GM12878 (cell line): ENCODE results near the gene SNAPIN. TPM values are rescaled to one million over a fixed set of nuclear protein-coding genes. Genes with fewer than 3 reads are reported as not detected.

Experiments used
- ATAC-seq: fragments of 200-7000 bp; cut with Tn5 transposase; 3 replicates; pipeline ENCODE4 v1.9.1; 2020; ENCODE audit warnings: mild to moderate bottlenecking, moderate library complexity
- BruUV-seq: library from RNA; stranded (reverse); fragments of 400-500 nt; replicated peaks from 2 replicates; lab custom pipeline; 2021; lab: Mats Ljungman, UMichigan
- CTCF ChIA-PET: fragments of 300-600 bp; sonication (Branson Sonifier 250); formaldehyde crosslinking; extraction: SDS; loops from one replicate; lab custom pipeline; 2021; ENCODE audit warnings: inconsistent platforms; lab: Yijun Ruan, JAX
- POLR2A ChIA-PET: fragments of 350-600 bp; formaldehyde crosslinking; extraction: SDS; loops from one replicate; lab custom pipeline; 2021; ENCODE audit warnings: inconsistent platforms; lab: Charles Lee
- RAD21 ChIA-PET: fragments of 300-600 bp; sonication (Branson Sonifier 250); formaldehyde crosslinking; loops from one replicate; lab custom pipeline; 2023; ENCODE audit warnings: antibody characterized with exemption; ENCODE audit not compliant: unreplicated experiment; lab: Charles Lee
- SMC1A ChIA-PET: fragments of 300-600 bp; sonication (Branson Sonifier 250); formaldehyde crosslinking; loops from one replicate; lab custom pipeline; 2023; ENCODE audit not compliant: unreplicated experiment, uncharacterized antibody; lab: Charles Lee
- DNase-seq: peaks from one replicate; pipeline ENCODE4 v3.0.0-alpha.2; 2011; ENCODE audit warnings: low read depth, low spot score
- FAIRE-seq: peaks from 3 replicates; lab custom pipeline; 2011; peaks lifted over from hg19 to GRCh38; lab: Jason Lieb, UNC
- H2AFZ ChIP-seq: 2 replicates; pipeline ENCODE4 v1.6.0; 2011; ENCODE audit warnings: low read depth, low read length, control low read depth; ENCODE audit not compliant: control insufficient read depth
- H3K27ac ChIP-seq: 2 replicates; pipeline ENCODE4 v1.5.1; 2011; ENCODE audit warnings: control low read depth; ENCODE audit not compliant: control insufficient read depth, insufficient read depth
- H3K27me3 ChIP-seq, 2 experiments: replicated peaks in 1 of 2; 2 replicates each; pipeline versions ENCODE4 v1.6.0 to v1.6.1; 2011; ENCODE audit warnings: low read length in 1 of 2; ENCODE audit not compliant: control insufficient read depth in 2 of 2, insufficient read depth in 2 of 2
- H3K36me3 ChIP-seq, 2 experiments: 2 replicates each; pipeline ENCODE4 v1.5.1; 2011; ENCODE audit warnings: low read length in 1 of 2; ENCODE audit not compliant: control insufficient read depth in 2 of 2, insufficient read depth in 2 of 2
- H3K4me1 ChIP-seq: 2 replicates; pipeline ENCODE4 v1.6.1; 2011; ENCODE audit warnings: mild to moderate bottlenecking, low read length, moderate library complexity, mixed read lengths; ENCODE audit not compliant: control insufficient read depth, insufficient read depth
- H3K4me2 ChIP-seq: 2 replicates; pipeline ENCODE4 v1.6.0; 2011; ENCODE audit warnings: control low read depth; ENCODE audit not compliant: control insufficient read depth, insufficient read depth
- H3K4me3 ChIP-seq: fragments of 200-600 bp; sonication (generic); 2 replicates; pipeline ENCODE4 v1.5.1; 2016
- H3K79me2 ChIP-seq: 2 replicates; pipeline ENCODE4 v1.6.0; 2011; ENCODE audit warnings: low read length; ENCODE audit not compliant: control insufficient read depth, insufficient read depth
- H3K9ac ChIP-seq: 2 replicates; pipeline ENCODE4 v1.8.0; 2011; ENCODE audit warnings: low read length, control low read depth, mixed read lengths; ENCODE audit not compliant: control insufficient read depth, insufficient read depth
- H3K9me3 ChIP-seq: replicated peaks from 3 replicates; pipeline ENCODE4 v1.5.1; 2011; ENCODE audit warnings: mild to moderate bottlenecking, low read length; ENCODE audit not compliant: control insufficient read depth, insufficient read depth
- H4K20me1 ChIP-seq: 2 replicates; pipeline ENCODE4 v1.6.0; 2011; ENCODE audit not compliant: control insufficient read depth, insufficient read depth
- CHD4 ChIP-seq: fragments of 200-600 bp; sonication (generic); IDR thresholded peaks from 2 replicates; pipeline ENCODE4 v1.6.1; 2016; ENCODE audit warnings: mild to moderate bottlenecking
- DPF2 ChIP-seq: fragments of 450-650 bp; IDR thresholded peaks from 2 replicates; pipeline ENCODE4 v1.6.1; 2017; ENCODE audit warnings: mild to moderate bottlenecking
- EED ChIP-seq: sonication (generic); IDR thresholded peaks from 2 replicates; pipeline ENCODE4 v1.6.1; 2016; ENCODE audit warnings: antibody characterized with exemption, low read depth
- HCFC1 ChIP-seq: fragments of 150-350 bp; IDR thresholded peaks from 2 replicates; pipeline ENCODE4 v1.6.1; 2014; ENCODE audit warnings: low read length
- HDAC6 ChIP-seq: fragments of 200-600 bp; sonication (generic); IDR thresholded peaks from one replicate; pipeline ENCODE4 v1.8.0; 2017; ENCODE audit warnings: antibody characterized with exemption; ENCODE audit not compliant: unreplicated experiment
- NFYB ChIP-seq: IDR thresholded peaks from 2 replicates; pipeline ENCODE4 v1.6.1; 2011; ENCODE audit warnings: low read depth, mild to moderate bottlenecking, low read length, improper control_type of control experiment, moderate library complexity; ENCODE audit not compliant: insufficient read depth
- NR2C1 ChIP-seq: fragments of 450-650 bp; IDR thresholded peaks from 2 replicates; pipeline ENCODE4 v1.6.1; 2017; ENCODE audit warnings: antibody characterized with exemption, mild to moderate bottlenecking, moderate library complexity
- RAD21 ChIP-seq: IDR thresholded peaks from 2 replicates; pipeline ENCODE4 v1.6.1; 2011; ENCODE audit warnings: mild to moderate bottlenecking, low read depth, low read length, moderate library complexity; ENCODE audit not compliant: insufficient read depth
- RUNX3 ChIP-seq: IDR thresholded peaks from 2 replicates; pipeline ENCODE4 v1.6.1; 2012; ENCODE audit warnings: low read length, inconsistent platforms
- SIN3A ChIP-seq: IDR thresholded peaks from 2 replicates; pipeline ENCODE4 v1.6.1; 2012; ENCODE audit warnings: low read depth, low read length, improper control_type of control experiment
- SMC3 ChIP-seq: IDR thresholded peaks from 2 replicates; pipeline ENCODE4 v1.6.1; 2011; ENCODE audit warnings: low read length, improper control_type of control experiment, borderline replicate concordance
- SUZ12 ChIP-seq: fragments of 200-600 bp; sonication (generic); IDR thresholded peaks from one replicate; pipeline ENCODE4 v1.6.1; 2018; ENCODE audit warnings: antibody characterized with exemption, mild to moderate bottlenecking; ENCODE audit not compliant: unreplicated experiment
- TAF1 ChIP-seq: IDR thresholded peaks from 2 replicates; pipeline ENCODE4 v1.6.1; 2011; ENCODE audit warnings: mild to moderate bottlenecking, low read depth, low read length, borderline replicate concordance
- TCF12 ChIP-seq: IDR thresholded peaks from 2 replicates; pipeline ENCODE4 v1.6.1; 2011; ENCODE audit warnings: low read depth, mild to moderate bottlenecking, low read length
- TCF7 ChIP-seq: IDR thresholded peaks from 2 replicates; pipeline ENCODE4 v1.6.1; 2014; ENCODE audit warnings: antibody characterized with exemption, borderline replicate concordance
- YBX1 ChIP-seq: fragments of 450-650 bp; IDR thresholded peaks from 2 replicates; pipeline ENCODE4 v1.6.1; 2016; ENCODE audit warnings: antibody characterized with exemption
- ZBED1 ChIP-seq: IDR thresholded peaks from 2 replicates; pipeline ENCODE4 v1.6.1; 2016; ENCODE audit warnings: borderline replicate concordance
- ZNF24 ChIP-seq: fragments of 450-650 bp; IDR thresholded peaks from 2 replicates; pipeline ENCODE4 v1.6.1; 2017; ENCODE audit warnings: antibody characterized with exemption, mild to moderate bottlenecking
- ZSCAN29 ChIP-seq: fragments of 450-650 bp; IDR thresholded peaks from 2 replicates; pipeline ENCODE4 v1.6.1; 2017; ENCODE audit warnings: mild to moderate bottlenecking, moderate library complexity
- WGBS: methylation state at CpG from one replicate; pipeline ENCODE4 v1.1.6; 2016; ENCODE audit warnings: low lambda C conversion rate; ENCODE audit not compliant: insufficient replicate concordance, insufficient coverage; ENCODE audit errors: missing lambda C conversion rate; 5-methylcytosine and 5-hydroxymethylcytosine counted together
- in situ Hi-C: fragments of 300-500 bp; cut with MboI; formaldehyde crosslinking; loops from 9 replicates; pipeline ENCODE4 v1.14.3; 2018; ENCODE audit warnings: mixed read lengths
- intact Hi-C: fragments of 100-400 bp; cut with micrococcal nuclease; formaldehyde crosslinking; loops from one replicate; pipeline ENCODE4 v1.14.2; 2022; ENCODE audit not compliant: unreplicated experiment
- polyA plus RNA-seq, 11 experiments: library from polyadenylated mRNA; depleted of rRNA in 4 of 11; unstranded in 6 of 11; stranded (reverse) in 5 of 11; fragments of >200 nt; fragmentation: Nextera tagmentation in 4 of 11; fragmentation: Illumina TruSeq in 1 of 11; extraction: Ambion mirVana in 4 of 11; extraction: Trizol in 1 of 11; gene quantifications; 1 replicate in 1 of 11; 2 replicates in 10 of 11; pipeline versions ENCODE4 v1.2.1 to v1.2.3, GENCODE V29; 2011 to 2016; ENCODE audit warnings: inconsistent platforms in 2 of 11, missing spikeins in 2 of 11, low read depth in 1 of 11
- total RNA-seq, 4 experiments: library from RNA; depleted of rRNA in 3 of 4; stranded (reverse); fragments of >200 nt in 3 of 4; fragmentation: Illumina TruSeq in 1 of 4; extraction: Trizol in 1 of 4; gene quantifications; 2 replicates each; pipeline versions ENCODE4 v1.2.1 to v1.2.3, GENCODE V29; 2013 to 2021
- TF ChIP-seq, protein P1 (sequence below), 3 experiments: IDR thresholded peaks in 2 of 3; conservative IDR thresholded peaks in 1 of 3; 2 replicates each; pipeline ENCODE4 v1.5.1; 2011; ENCODE audit warnings: low read depth in 3 of 3, low read length in 3 of 3, mild to moderate bottlenecking in 3 of 3, control low read depth in 2 of 3, moderate library complexity in 2 of 3, inconsistent platforms in 1 of 3, mixed read lengths in 1 of 3; ENCODE audit not compliant: control insufficient read depth in 2 of 3, insufficient read depth in 1 of 3; ENCODE audit errors: extremely low read depth in 1 of 3
- TF ChIP-seq, protein P2 (sequence below): fragments of 450-650 bp; IDR thresholded peaks from 2 replicates; pipeline ENCODE4 v1.6.1; 2018; ENCODE audit warnings: mild to moderate bottlenecking, low read depth, moderate library complexity; ENCODE audit not compliant: partially characterized antibody

SNAPIN gene
- total and polyA plus RNA-seq, 10 of the 15 experiments (the other 5 are each of a cell fraction or from before 2014, with no cell fraction given): 12.4 to 78.1 (median 38.6) TPM

DNA sequence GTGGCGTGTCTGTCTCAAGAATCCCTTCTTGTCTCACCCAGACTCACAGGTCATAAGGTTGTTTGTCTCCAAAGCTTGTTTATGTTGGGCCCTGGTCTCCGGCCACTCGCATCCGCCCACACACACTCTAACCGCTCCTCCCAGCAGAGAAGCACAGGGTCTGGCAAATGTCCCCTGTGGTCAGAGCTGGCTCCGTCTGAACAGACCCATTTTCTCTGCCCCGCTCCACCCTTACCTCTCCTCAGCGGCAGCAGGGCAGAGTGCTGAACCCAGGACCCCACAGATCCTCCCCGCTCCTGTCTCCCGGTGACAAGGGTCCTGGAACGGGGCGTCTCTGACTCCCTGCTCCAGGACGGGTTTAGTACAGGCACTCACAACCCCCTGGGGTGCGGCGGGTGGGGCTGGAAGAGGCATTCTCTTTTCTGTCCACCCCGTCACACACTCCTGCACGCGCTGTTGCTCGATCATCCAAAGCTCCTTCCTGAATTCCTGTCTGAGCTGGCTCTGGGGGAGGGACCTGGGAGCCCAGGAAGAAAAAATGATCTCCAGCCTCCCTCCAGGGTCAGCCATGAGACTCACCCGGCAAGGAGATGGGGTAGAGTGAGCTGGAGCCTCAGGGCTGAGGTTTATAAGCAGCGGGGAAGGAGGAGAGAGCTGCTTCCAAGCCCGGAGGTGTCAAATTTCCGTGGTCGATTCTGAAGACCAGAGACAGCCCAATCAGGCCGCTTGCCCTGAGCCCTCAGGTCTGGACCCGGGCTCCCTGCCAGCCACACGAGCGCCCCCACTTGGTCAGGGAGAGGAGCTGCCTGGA lies 31.4 kb upstream of the SNAPIN start, which contains the start of gene S100A13:
Gene S100A13 (minus strand): TSS at position 602 of the 811 bp plus-strand sequence. CDS start 1,033 bp downstream, outside the sequence.
- FAIRE-seq: no peak
- ATAC-seq: peak; percentile 80
- Histone ChIP-seq H3K9ac (peak within 1 kb of the TSS; percentile 22; the same call in 1 of the 2 replicates), H3K27me3 (no peaks in the 10 kb centered on the region), H3K4me1 (peaks cover 14% of the 10 kb centered on the region), H2AFZ (peak within 1 kb of the TSS; percentile 49), H4K20me1 (no peaks in the 10 kb centered on the region), H3K9me3 (no peaks in the 10 kb centered on the region), H3K79me2 (no peaks in the 10 kb centered on the region), H3K36me3 (no peaks in the 10 kb centered on the region), H3K27ac (no peak within 1 kb of the TSS), H3K4me3 (no peak within 1 kb of the TSS), H3K4me2 (peak within 1 kb of the TSS; percentile 67)
- RAD21 ChIA-PET: interaction anchor here (1.1 to 3.7 kb wide), 9 partner anchors 9 to 95 kb away, joined by 3 to 25 read pairs (median 6); partner anchors contain the start of gene S100A14
- in situ Hi-C loops (no loop called here), intact Hi-C loops (no loop called here)
- SMC1A ChIA-PET: interaction anchor here (1.0 to 4.9 kb wide), 10 partner anchors 11 to 95 kb away, joined by 3 to 31 read pairs (median 5); partner anchors contain the start of genes ILF2 and S100A14
- CTCF ChIA-PET: interaction anchor here (0.7 to 5.2 kb wide), 26 partner anchors 11 to 423 kb away, joined by 3 to 66 read pairs (median 4); partner anchors contain the start of genes PGLYRP4, RAB13, S100A14 and S100A16
- 21% methylated on average over 28 of the region's 28 CpGs for WGBS
- BruUV-seq: no TSS peak
- DNase-seq: no peak
- POLR2A ChIA-PET: interaction anchor here (1.3 kb wide), 1 partner anchor 28 kb away, joined by 4 read pairs; no protein-coding TSS in a partner anchor
- TF ChIP-seq RUNX3 (peak; percentile 37; the same call in 1 of the 2 replicates), ZNF24 (no peak), SIN3A (no peak), HDAC6 (no peak), NR2C1 (no peak), ZSCAN29 (no peak), TCF7 (no peak), TCF12 (no peak; the same call in 1 of the 2 replicates), EED (peak; percentile 26; the same call in 1 of the 2 replicates), HCFC1 (no peak), CHD4 (no peak), SUZ12 (no peak), DPF2 (no peak), ZBED1 (no peak), SMC3 (peak; percentile 13; the same call in 1 of the 2 replicates), RAD21 (peak; percentile 41; the same call in 1 of the 2 replicates), NFYB (no peak), YBX1 (no peak), TAF1 (no peak)
- TF ChIP-seq, protein P1, sequence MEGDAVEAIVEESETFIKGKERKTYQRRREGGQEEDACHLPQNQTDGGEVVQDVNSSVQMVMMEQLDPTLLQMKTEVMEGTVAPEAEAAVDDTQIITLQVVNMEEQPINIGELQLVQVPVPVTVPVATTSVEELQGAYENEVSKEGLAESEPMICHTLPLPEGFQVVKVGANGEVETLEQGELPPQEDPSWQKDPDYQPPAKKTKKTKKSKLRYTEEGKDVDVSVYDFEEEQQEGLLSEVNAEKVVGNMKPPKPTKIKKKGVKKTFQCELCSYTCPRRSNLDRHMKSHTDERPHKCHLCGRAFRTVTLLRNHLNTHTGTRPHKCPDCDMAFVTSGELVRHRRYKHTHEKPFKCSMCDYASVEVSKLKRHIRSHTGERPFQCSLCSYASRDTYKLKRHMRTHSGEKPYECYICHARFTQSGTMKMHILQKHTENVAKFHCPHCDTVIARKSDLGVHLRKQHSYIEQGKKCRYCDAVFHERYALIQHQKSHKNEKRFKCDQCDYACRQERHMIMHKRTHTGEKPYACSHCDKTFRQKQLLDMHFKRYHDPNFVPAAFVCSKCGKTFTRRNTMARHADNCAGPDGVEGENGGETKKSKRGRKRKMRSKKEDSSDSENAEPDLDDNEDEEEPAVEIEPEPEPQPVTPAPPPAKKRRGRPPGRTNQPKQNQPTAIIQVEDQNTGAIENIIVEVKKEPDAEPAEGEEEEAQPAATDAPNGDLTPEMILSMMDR (IDR thresholded peaks at IDR 0.05 in 2 of 3, conservative IDR thresholded peaks at IDR 0.05 in 1 of 3; ENCODE audit: control insufficient read depth in 2 of 3, extremely low read depth in 1 of 3, insufficient read depth in 1 of 3, low read depth in 3 of 3, low read length in 3 of 3): peak in 2 of 3 experiments; percentile 49 to 66
- TF ChIP-seq, protein P2, sequence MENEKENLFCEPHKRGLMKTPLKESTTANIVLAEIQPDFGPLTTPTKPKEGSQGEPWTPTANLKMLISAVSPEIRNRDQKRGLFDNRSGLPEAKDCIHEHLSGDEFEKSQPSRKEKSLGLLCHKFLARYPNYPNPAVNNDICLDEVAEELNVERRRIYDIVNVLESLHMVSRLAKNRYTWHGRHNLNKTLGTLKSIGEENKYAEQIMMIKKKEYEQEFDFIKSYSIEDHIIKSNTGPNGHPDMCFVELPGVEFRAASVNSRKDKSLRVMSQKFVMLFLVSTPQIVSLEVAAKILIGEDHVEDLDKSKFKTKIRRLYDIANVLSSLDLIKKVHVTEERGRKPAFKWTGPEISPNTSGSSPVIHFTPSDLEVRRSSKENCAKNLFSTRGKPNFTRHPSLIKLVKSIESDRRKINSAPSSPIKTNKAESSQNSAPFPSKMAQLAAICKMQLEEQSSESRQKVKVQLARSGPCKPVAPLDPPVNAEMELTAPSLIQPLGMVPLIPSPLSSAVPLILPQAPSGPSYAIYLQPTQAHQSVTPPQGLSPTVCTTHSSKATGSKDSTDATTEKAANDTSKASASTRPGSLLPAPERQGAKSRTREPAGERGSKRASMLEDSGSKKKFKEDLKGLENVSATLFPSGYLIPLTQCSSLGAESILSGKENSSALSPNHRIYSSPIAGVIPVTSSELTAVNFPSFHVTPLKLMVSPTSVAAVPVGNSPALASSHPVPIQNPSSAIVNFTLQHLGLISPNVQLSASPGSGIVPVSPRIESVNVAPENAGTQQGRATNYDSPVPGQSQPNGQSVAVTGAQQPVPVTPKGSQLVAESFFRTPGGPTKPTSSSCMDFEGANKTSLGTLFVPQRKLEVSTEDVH: no peak
